HG02970 (cell line): Measurements from ENCODE around the gene ESPNL.
A peak's percentile ranks its signal among the peaks of the same experiment; 100 is the strongest.
"Not testable (repeated sequence)": the region's sequence is repeated elsewhere in the genome, so short reads cannot be mapped to it uniquely, and the experiment has no call there.

Source experiments
- ATAC-seq: cut with Tn5 transposase; IDR thresholded peaks from one replicate; pipeline ENCODE4 v1.9.1; 2021; ENCODE audit warnings: mild to moderate bottlenecking, moderate library complexity, moderate number of reproducible peaks; ENCODE audit not compliant: unreplicated experiment, low FRiP score

The ESPNL gene

GRCh38 chr2:238100049-238100820 lies at the start of gene ESPNL:
Gene ESPNL (plus strand): TSS chr2:238100340. CDS start chr2:238100420, 80 bp downstream.
- no peak for ATAC-seq

DNA sequence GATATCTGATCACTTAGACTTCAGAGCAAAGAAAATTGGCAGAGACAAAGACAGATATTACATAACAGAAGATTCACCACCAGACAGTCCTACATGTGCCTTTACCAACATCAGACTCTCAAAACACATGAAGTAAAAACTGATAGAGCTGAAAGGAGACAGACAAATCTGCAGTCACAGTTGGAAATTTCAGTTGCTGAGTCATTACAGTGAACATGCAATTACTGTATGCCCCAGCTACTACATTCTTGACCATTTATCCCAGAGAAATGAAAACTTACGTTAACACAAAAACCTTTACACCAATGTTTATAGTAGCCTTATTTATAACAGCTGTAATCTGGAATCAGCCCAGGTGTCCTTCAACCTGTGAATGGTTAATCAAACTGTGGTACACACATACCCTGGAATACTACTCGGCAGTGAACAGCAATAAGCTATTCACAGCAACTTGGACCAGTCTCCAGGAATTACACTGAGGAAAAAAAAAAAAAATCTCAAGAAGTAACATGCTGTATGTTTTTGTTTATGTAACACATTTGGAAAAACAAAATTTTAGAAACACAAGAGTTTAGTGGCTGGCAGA lies 46.9 kb upstream of the ESPNL start:
- ATAC-seq = no peak

DNA sequence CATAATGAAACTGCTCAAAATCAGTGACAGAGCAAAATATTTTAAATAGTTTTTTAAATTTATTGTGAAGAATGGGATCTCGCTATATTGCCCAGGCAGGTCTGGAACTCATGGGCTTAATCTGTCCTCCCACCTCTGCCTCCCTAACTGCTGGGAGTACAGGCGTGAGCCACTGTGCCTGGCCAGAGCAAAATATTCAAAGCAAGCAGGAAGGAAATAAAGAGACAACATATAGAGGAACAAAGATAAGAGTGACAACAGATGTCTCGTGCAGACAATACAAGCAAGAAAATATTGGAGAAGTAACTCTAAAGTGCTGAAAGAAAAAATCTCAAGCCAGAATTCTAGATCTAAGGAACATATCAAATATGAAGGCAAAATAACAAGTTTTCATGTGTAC lies 44.3 kb upstream of the ESPNL start:
- ATAC-seq = no peak

- ATAC-seq = not testable (repeated sequence)
Observed at GRCh38 chr2:238057696-238058575, 42.2 kb upstream of the ESPNL start.

GRCh38 chr2:238059505-238059904 lies 40.6 kb upstream of the ESPNL start:
- no peak for ATAC-seq

- no peak for ATAC-seq
Observed at GRCh38 chr2:238060096-238060541, 40.0 kb upstream of the ESPNL start.

DNA sequence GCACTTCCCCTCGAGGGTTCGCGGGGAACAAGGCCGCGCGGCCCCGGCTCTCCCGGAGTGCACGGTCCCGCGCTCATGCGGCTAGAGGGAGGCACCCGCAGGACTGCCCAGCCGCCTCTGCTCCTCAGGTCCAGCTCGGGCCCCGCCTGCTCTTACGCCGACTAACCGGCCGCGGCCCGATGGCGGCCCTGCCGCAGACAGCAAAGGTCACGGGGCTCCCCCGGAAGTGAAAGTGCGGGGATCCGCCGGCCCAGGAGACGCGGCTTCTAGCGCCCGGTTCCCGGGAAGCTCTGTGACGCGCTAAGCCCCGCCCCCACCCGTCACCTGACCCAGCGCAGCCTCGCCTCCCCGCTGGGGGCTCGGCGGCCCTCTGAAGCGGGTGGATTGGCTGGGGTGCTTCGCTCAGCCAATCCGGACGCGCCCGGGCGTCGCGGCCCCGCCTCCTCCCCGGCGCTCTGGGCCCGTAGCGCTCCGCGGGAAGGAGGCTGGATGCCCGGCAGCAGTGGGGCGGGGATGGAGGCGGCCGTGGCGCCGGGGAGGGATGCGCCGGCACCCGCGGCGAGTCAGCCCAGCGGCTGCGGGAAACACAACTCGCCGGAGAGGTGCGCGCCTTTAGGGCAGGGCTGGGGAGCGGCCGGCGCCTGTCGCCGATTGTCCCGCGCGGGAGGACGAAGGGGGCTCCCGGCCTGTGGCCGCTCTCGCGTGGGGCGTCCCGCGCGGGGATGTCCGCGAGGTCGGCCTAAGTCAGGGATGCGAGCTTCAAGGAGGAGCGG lies 39.4 kb upstream of the ESPNL start, which contains the start of gene SCLY:
Gene SCLY (plus strand): TSS at position 460 of the 773 bp plus-strand sequence. CDS start 54 bp downstream, at position 514.
- ATAC-seq = peak; percentile 94

DNA sequence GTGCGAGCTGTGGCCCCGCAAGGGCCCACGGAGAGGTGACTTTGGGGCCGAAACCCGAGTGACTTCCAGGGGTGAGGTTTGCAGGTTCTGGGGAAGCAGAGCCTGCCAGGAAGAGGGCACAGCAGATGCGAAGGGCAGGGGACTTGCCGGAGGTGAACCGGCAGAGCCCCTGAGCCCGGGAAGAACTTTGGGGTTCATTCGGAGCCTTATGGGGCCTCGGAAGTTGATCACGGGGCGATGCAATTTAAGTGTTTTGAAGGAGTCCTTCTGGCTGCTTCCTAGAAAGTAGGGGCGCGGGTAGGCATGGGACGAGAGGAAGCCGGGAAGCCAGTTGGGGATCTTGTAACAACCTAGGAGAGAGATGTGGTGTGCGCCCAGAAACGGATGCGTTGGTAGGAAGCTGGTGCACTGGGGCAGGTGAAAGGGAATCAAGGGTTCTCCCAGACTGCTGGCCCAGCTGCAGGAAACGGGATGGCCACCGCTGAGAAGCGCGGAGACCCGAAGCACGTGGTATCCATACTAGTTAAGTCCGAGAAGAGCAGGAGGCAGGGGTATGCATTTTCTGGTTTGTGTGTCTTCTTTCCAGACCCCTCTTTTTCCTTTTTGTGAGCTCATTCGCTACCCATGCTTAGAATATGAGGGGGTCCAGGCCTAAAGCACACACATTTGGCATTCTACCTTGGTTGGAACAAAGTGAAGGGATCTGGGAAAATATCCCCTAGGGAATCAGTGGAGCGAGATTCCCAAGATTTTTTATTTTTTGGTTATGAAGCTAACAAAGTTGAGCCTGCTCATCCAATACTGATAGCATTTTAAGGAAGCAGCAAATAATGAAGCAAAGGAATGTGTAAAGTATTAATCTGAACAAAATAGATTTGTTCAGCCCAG lies 38.6 kb upstream of the ESPNL start:
- ATAC-seq = no peak

DNA sequence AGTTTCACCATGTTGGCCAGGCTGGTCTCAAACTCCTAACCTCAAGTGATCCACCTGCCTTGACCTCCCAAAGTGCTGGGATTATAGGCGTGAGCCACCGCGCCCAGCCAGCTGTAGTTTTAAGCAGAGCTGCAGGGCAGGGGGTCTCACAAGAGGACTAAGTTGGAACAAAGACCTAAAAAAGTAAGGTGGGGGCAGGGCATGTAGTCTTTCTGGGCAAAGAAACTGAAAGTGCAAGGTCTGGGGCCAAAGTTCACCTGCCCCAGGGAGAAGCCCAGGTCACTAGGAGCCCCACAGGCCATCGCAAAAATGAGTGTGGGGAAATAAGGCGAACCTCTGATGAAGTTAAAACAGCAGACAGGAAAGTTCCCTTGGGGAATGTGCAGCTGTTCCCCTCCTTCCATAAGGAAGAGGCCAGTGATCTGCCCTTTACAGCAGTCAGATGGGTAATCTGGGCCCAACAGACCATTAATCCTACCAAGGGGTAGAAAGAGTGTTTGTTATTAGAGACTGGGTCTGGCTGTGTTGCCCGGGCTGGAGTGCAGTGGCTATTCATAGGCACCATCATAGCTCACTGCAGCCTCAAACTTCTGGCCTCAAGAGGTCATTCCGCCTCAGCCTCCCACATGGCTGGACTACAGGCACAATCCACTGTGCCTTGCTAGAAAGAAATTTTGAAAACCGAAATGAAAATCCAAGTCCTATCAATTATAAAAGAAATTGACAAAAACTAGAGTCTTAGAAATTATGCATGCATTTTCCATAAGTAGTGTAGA lies 36.5 kb upstream of the ESPNL start:
- ATAC-seq = no peak

- ATAC-seq = no peak
Observed at GRCh38 chr2:238064376-238064775, 35.8 kb upstream of the ESPNL start.

DNA sequence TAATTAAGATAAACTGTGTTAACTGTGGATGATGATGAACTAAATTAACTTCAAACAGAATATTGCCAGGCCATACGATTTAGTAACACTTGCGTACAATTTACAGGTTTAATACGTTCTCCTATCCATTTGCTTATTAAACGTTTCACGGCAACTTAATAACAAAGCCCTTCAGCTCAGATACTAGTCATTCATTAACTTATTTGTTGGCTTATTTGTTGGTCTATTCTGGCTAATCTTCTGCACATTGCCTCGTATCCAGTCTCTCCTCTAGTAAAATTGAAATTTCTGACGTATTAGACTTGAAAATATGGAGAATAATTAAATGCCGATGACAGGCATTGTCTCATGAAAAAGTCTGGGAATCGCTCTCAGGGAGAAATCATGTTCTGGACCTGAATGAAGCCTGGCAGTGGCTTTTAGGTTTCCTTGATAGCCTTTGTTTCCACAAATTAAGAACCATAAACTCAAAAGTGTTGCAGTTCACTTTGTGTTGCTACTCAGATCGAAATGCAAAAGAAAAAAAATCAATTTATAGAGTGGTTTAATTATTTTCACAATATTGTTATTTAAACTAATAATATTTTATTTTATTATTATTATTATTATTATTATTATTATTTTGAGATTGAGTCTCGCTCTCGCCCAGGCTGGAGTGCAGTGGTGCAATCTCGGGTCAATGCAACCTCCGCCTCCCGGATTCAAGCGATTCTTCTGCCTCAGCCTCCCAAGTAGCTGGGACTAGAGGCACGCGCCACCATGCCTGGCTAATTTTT lies 34.9 kb upstream of the ESPNL start:
- no peak for ATAC-seq

DNA sequence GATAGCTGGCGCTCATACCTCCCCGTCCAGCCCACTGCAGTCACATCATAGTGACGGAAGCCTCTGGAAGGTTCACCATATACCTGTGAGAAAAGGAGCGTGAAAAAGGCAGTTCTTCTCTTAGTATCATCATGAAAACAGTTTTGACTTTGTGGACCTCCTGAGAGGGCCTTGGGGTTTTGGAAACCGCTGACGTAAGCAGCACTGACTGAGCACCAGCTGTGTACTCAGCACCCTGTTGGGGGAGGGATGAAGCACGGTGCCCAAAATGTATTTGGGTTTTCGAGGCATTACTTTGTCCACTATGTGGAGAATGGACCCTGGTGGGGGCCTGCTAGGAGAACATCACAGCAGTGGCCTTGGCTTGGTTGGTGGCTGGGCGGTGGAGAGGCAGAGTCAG lies 33.9 kb upstream of the ESPNL start:
- ATAC-seq = no peak

GRCh38 chr2:238066718-238067117 lies 33.4 kb upstream of the ESPNL start:
- ATAC-seq = not testable (repeated sequence)

GRCh38 chr2:238067939-238068338 lies 32.2 kb upstream of the ESPNL start:
- ATAC-seq = no peak

- no peak for ATAC-seq
Observed at GRCh38 chr2:238069021-238069709, 31.0 kb upstream of the ESPNL start.

GRCh38 chr2:238069877-238070276 lies 30.3 kb upstream of the ESPNL start:
- ATAC-seq = no peak

DNA sequence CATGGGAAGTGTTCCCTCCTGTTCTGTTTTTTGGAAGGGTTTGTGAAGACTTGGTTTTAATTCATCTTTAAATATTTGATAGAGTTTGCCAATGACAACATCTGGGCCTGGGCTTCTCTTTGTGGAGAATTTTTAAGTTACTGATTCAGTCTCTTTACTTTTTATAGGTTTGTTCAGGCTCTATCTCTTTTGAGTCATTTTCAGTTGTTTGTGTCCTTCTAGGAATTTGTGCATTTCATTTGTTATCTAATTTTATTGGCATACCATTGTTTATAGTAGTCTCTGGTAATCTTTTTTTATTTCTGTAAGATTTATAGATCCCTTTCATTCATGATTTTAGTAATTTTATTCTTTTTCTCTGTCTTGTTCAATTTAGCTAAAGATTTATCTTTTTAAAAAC lies 24.7 kb upstream of the ESPNL start:
- no peak for ATAC-seq
